Activated gamma-delta T cell treated with Interleukin-2 at 50 U/mL for 16 hours (primary cell): Measurements from ENCODE around the gene RABAC1.

Experiments
- DNase-seq: peaks from one replicate; pipeline ENCODE4 v3.0.0-alpha.2; 2020

RABAC1 gene

GRCh38 chr19:41913538-41914423 lies 45.3 kb downstream of the RABAC1 start:
- DNase-seq = no peak

GRCh38 chr19:41912899-41913537 lies 46.1 kb downstream of the RABAC1 start:
- no peak for DNase-seq

- DNase-seq = no peak
These were observed 47.0 kb downstream of the RABAC1 start for GRCh38 chr19:41911889-41912731.

- DNase-seq = no peak
These were observed 47.9 kb downstream of the RABAC1 start for GRCh38 chr19:41910992-41911888.

- DNase-seq = no peak
These were observed 48.7 kb downstream of the RABAC1 start for GRCh38 chr19:41910240-41910991.

- no peak for DNase-seq
These were observed 49.4 kb downstream of the RABAC1 start for GRCh38 chr19:41909706-41910105.

GRCh38 chr19:41908724-41909464 lies 50.2 kb downstream of the RABAC1 start:
- DNase-seq = no peak

- no peak for DNase-seq
These were observed 51.0 kb downstream of the RABAC1 start for GRCh38 chr19:41907994-41908615.

GRCh38 chr19:41906916-41907680 lies 52.0 kb downstream of the RABAC1 start:
- no peak for DNase-seq
